ENCODE results near the gene IFNAR2. TPM values are rescaled to one million over a fixed set of nuclear protein-coding genes. Genes with fewer than 3 reads are reported as not detected.
"Not testable (repeated sequence)": the region's sequence is repeated elsewhere in the genome, so short reads cannot be mapped to it uniquely, and the experiment has no call there.

Gene IFNAR2
- polyA plus RNA-seq, 4 donors: 11.5 to 23.8 (median 21.1) TPM

- DNase-seq (ENCODE audit: low read depth in 4 of 4, low spot score in 2 of 4): no peak
These were observed 17.4 kb upstream of the IFNAR2 start for GRCh38 chr21:33212159-33212851.

GRCh38 chr21:33214056-33214455 is 15.7 kb upstream of the IFNAR2 start:
- no peak for DNase-seq (ENCODE audit: low read depth in 4 of 4, low spot score in 2 of 4)

- DNase-seq (ENCODE audit: low read depth in 4 of 4, low spot score in 2 of 4): no peak
These were observed 12.6 kb upstream of the IFNAR2 start for GRCh38 chr21:33217138-33217520.

- no peak for DNase-seq (ENCODE audit: low read depth in 4 of 4, low spot score in 2 of 4)
These were observed 10.4 kb upstream of the IFNAR2 start for GRCh38 chr21:33219300-33219699.

GRCh38 chr21:33219954-33220353 is 9.8 kb upstream of the IFNAR2 start:
- DNase-seq (ENCODE audit: low read depth in 4 of 4, low spot score in 2 of 4): no peak

GRCh38 chr21:33225376-33225775 is 4.4 kb upstream of the IFNAR2 start:
- DNase-seq (ENCODE audit: low read depth in 4 of 4, low spot score in 2 of 4): not testable (repeated sequence)

- no peak for DNase-seq (ENCODE audit: low read depth in 4 of 4, low spot score in 2 of 4)
These were observed 1.3 kb upstream of the IFNAR2 start for GRCh38 chr21:33228455-33228854.

GRCh38 chr21:33229099-33229783 is 497 bp upstream of the IFNAR2 start:
- no peak for DNase-seq (ENCODE audit: low read depth in 4 of 4, low spot score in 2 of 4)

GRCh38 chr21:33230545-33231324 is 997 bp downstream of the IFNAR2 start:
- peak in 2 of 4 donors; percentile 19 to 29 for DNase-seq (ENCODE audit: low read depth in 4 of 4, low spot score in 2 of 4)

- DNase-seq (ENCODE audit: low read depth in 4 of 4, low spot score in 2 of 4): no peak
These were observed 1.8 kb downstream of the IFNAR2 start for GRCh38 chr21:33231526-33231925.

- DNase-seq (ENCODE audit: low read depth in 4 of 4, low spot score in 2 of 4): no peak
These were observed 2.7 kb downstream of the IFNAR2 start for GRCh38 chr21:33232291-33233034.

- no peak for DNase-seq (ENCODE audit: low read depth in 4 of 4, low spot score in 2 of 4)
These were observed 5.1 kb downstream of the IFNAR2 start for GRCh38 chr21:33234635-33235520.

GRCh38 chr21:33236013-33236686 is 6.4 kb downstream of the IFNAR2 start:
- no peak for DNase-seq (ENCODE audit: low read depth in 4 of 4, low spot score in 2 of 4)

- DNase-seq (ENCODE audit: low read depth in 4 of 4, low spot score in 2 of 4): no peak
These were observed 7.0 kb downstream of the IFNAR2 start for GRCh38 chr21:33236766-33237165.

GRCh38 chr21:33237486-33237885 is 7.7 kb downstream of the IFNAR2 start:
- DNase-seq (ENCODE audit: low read depth in 4 of 4, low spot score in 2 of 4): no peak

- no peak for DNase-seq (ENCODE audit: low read depth in 4 of 4, low spot score in 2 of 4)
These were observed 8.4 kb downstream of the IFNAR2 start for GRCh38 chr21:33238146-33238545.

- no peak for DNase-seq (ENCODE audit: low read depth in 4 of 4, low spot score in 2 of 4)
These were observed 9.0 kb downstream of the IFNAR2 start for GRCh38 chr21:33238565-33239255.

GRCh38 chr21:33239559-33240127 is 9.9 kb downstream of the IFNAR2 start:
- DNase-seq (ENCODE audit: low read depth in 4 of 4, low spot score in 2 of 4): not testable (repeated sequence)

Data from left renal cortex interstitium (tissue), 4 donors.